Type B pancreatic cell (in vitro differentiated cells): ENCODE data around the gene PRM3. TPM values are rescaled to one million over a fixed set of nuclear protein-coding genes. Genes with fewer than 3 reads are reported as not detected.

Experiments used
- DNase-seq: peaks from one replicate; pipeline ENCODE4 v3.0.0; 2021; ENCODE audit warnings: mixed read lengths; ENCODE audit not compliant: unreplicated experiment; ENCODE audit errors: extremely low spot score
- H3K27ac Mint-ChIP-seq: 2 replicates; pipeline ENCODE4 v1.8.0; 2021; ENCODE audit warnings: mild to moderate bottlenecking, mixed read lengths
- H3K27me3 Mint-ChIP-seq: 2 replicates; pipeline ENCODE4 v1.8.0; 2021; ENCODE audit warnings: mixed read lengths
- H3K36me3 Mint-ChIP-seq: 2 replicates; pipeline ENCODE4 v1.8.0; 2021; ENCODE audit warnings: mixed read lengths
- H3K4me1 Mint-ChIP-seq: one replicate; pipeline ENCODE4 v1.8.0; 2021; ENCODE audit warnings: mixed read lengths; ENCODE audit not compliant: unreplicated experiment
- H3K4me3 Mint-ChIP-seq: 2 replicates; pipeline ENCODE4 v1.8.0; 2021; ENCODE audit warnings: mild to moderate bottlenecking, mixed read lengths
- H3K9me3 Mint-ChIP-seq: 2 replicates; pipeline ENCODE4 v1.8.0; 2021; ENCODE audit warnings: mixed read lengths
- total RNA-seq: library from RNA; stranded (reverse); gene quantifications from 2 replicates; pipeline ENCODE4 v1.2.1, GENCODE V29; 2021; ENCODE audit warnings: low replicate concordance
- TF ChIP-seq, protein P1 (sequence below): fragments of 200-600 bp; sonication (generic); conservative IDR thresholded peaks from 2 replicates; pipeline ENCODE4 v1.5.0; 2021; ENCODE audit warnings: antibody characterized with exemption, mild to moderate bottlenecking

The PRM3 gene
- total RNA-seq, 1 donor from 2014 or later, result not detected

DNA sequence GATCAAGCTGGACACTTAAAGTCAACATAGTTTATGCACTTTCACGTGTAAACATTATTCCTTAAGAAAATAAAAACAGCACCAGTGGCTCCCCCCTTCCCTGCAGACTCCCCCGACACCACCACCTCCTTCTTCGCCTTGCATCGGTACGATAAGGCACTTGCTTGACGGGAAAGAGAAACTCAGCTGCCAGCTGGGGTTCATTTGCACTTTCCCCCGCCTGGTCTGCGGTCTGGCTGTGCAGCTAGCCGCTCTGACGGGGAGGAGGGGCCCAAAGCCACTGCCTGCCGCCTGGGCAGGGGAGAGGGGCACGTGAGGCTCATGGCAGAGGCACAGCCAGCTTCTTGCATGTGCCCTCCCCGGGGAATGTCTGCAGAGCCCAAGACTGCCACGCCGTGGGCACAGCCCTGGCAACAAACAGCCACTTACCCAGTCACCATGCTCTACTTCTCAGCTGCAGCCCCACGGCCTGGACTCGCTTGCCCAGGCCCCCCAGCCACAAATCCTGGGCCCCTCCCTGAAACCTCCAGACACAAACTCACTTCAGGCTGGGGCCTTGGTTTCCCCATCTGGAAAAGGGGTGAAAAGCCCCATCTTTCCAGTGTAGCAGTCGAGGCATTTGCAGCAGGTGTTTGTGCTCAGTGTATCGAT lies 24.2 kb upstream of the PRM3 start:
- DNase-seq, result no peak
- Mint-ChIP-seq H3K27ac (no peak overlapping the region), H3K9me3 (no peaks in the 10 kb centered on the region), H3K36me3 (no peaks in the 10 kb centered on the region), H3K4me1 (peaks cover 22% of the 10 kb centered on the region), H3K4me3 (peak overlapping the region; percentile 34), H3K27me3 (no peaks in the 10 kb centered on the region)
- TF ChIP-seq, protein P1, sequence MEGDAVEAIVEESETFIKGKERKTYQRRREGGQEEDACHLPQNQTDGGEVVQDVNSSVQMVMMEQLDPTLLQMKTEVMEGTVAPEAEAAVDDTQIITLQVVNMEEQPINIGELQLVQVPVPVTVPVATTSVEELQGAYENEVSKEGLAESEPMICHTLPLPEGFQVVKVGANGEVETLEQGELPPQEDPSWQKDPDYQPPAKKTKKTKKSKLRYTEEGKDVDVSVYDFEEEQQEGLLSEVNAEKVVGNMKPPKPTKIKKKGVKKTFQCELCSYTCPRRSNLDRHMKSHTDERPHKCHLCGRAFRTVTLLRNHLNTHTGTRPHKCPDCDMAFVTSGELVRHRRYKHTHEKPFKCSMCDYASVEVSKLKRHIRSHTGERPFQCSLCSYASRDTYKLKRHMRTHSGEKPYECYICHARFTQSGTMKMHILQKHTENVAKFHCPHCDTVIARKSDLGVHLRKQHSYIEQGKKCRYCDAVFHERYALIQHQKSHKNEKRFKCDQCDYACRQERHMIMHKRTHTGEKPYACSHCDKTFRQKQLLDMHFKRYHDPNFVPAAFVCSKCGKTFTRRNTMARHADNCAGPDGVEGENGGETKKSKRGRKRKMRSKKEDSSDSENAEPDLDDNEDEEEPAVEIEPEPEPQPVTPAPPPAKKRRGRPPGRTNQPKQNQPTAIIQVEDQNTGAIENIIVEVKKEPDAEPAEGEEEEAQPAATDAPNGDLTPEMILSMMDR, result no peak

DNA sequence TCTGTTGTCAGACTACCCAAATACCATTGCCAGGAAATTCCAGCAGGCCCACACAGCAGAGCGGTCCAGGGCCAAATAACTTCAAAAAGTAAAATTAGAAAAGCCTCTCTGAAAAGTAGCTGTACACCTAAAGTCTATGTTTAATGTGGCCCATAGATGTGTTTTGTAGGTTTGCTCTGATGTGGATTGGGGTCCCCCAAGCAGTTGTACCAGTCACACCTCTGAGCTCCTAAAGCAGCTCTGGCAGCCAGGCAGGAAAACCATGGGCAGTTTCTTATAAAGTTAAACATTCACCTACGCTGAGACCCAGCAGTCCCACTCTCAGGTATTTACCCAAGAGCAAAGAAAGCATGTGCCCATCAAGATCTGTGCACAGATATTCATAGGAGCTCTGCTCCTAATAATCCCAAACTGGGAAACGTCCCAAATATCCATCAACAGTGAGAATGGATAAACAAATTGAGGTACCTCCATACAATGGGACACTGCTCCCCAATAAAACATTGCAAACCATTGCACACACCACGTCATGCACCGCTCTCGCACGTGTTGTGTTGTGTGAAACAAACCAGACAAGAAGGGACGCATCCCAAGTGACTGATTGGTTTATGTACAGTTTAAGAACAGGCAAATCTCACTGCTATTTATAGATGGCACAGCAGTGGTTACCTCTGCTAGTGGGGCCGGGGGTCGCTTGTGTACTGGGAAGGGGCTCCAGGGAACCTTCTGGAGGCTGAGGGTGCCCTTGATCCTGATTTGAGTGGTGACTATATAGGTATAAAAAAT lies 23.5 kb upstream of the PRM3 start:
- Mint-ChIP-seq H3K4me3 (peak overlapping the region; percentile 34), H3K4me1 (peaks cover 22% of the 10 kb centered on the region), H3K9me3 (no peaks in the 10 kb centered on the region), H3K27me3 (no peaks in the 10 kb centered on the region), H3K36me3 (no peaks in the 10 kb centered on the region), H3K27ac (peak overlapping the region; percentile 58)
- TF ChIP-seq, protein P1, result no peak
- DNase-seq, result no peak

DNA sequence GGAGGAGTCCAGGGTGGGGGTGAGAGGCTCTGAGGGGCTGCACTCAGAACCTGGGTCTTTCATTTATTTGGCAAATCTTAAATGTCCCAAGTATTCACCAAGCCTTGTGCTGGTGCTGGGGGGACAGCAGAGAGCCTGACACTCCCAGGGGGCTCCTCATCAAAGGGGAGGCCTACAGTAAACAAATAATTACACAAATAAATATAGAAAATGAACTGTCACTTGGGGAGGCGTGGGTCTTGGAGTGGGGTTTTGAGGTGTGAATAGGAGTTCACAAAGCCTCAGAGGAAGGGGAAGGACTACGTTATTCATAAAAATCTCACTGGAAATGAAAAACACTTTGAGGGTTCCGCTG lies 22.9 kb upstream of the PRM3 start:
- no peak overlapping the region for H3K4me3 Mint-ChIP-seq
- no peaks in the 10 kb centered on the region for H3K27me3 Mint-ChIP-seq
- peak overlapping the region; percentile 58 for H3K27ac Mint-ChIP-seq
- DNase-seq, result no peak
- H3K36me3 Mint-ChIP-seq, result no peaks in the 10 kb centered on the region
- H3K4me1 Mint-ChIP-seq, result peaks cover 26% of the 10 kb centered on the region
- no peaks in the 10 kb centered on the region for H3K9me3 Mint-ChIP-seq
- TF ChIP-seq, protein P1, result no peak

DNA sequence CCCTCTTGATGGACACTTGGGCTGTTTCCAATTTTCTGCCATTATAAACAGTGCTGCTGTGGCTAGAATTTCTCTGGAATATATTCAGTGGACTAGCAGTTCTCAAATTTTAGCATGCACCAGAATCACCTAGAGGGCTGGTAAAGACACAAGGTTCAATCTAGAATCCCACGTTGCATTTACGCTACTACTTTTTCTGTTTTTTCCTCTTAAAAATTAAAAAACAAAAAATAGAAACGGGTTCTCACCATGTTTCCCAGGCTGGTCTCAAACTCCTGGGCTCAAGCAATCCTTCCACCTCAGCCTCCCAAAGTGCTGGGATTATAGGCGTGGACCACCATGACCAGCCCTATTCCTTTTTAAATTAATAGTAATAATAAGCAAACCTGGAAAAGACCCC lies 22.2 kb upstream of the PRM3 start:
- TF ChIP-seq, protein P1, result no peak
- H3K27ac Mint-ChIP-seq, result no peak overlapping the region
- H3K27me3 Mint-ChIP-seq, result no peaks in the 10 kb centered on the region
- H3K4me3 Mint-ChIP-seq, result no peak overlapping the region
- H3K9me3 Mint-ChIP-seq, result no peaks in the 10 kb centered on the region
- H3K36me3 Mint-ChIP-seq, result no peaks in the 10 kb centered on the region
- no peak for DNase-seq
- peaks cover 32% of the 10 kb centered on the region for H3K4me1 Mint-ChIP-seq

DNA sequence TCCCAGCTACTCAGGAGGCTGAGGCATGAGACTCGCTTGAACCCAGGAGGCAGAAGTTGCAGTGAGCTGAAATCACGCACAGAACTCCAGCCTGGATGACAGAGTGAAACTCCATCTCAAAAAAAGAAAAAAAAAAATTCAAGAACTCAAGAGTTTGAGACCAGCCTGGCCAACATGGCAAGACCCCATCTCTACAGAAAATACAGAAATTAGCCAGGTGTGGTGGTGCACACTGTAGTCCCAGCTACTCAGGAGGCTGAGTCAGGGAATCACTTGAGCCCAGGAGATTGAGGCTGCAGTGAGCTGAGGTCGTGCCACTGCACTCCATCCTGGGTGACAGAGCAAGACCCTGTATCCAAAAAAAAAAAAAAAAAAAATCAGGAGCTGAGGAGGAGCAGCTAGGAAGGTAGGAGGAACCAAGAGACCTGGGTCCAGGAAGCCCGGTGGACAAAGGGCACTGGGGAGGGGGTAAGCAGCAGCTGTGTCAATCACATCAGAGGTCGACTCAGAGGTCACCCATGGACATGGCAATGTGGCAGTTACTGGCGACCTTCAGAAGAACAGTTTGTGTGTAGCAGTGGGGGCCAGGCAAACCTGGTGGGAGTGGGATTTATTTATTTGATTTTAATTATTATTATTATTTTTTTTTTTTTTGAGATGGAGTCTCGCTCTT lies 18.8 kb upstream of the PRM3 start:
- DNase-seq, result no peak
- Mint-ChIP-seq H3K4me3 (no peak overlapping the region), H3K27me3 (no peaks in the 10 kb centered on the region), H3K9me3 (peaks cover 7% of the 10 kb centered on the region), H3K4me1 (peaks cover 30% of the 10 kb centered on the region), H3K27ac (no peak overlapping the region), H3K36me3 (no peaks in the 10 kb centered on the region)
- TF ChIP-seq, protein P1, result no peak
